Dermis blood vessel endothelial cell (primary cell): ENCODE measurements around the gene THOP1. TPM values are rescaled to one million over a fixed set of nuclear protein-coding genes. Genes with fewer than 3 reads are reported as not detected.
"Not testable (repeated sequence)": the region's sequence is repeated elsewhere in the genome, so short reads cannot be mapped to it uniquely, and the experiment has no call there.

Source experiments
- DNase-seq: peaks from one replicate; pipeline ENCODE4 v3.0.0; 2010
- total RNA-seq: library from RNA; depleted of rRNA; stranded (reverse); fragments of >200 nt; gene quantifications from 2 replicates; pipeline ENCODE4 v1.2.3, GENCODE V29; 2014

The THOP1 gene
- total RNA-seq, 1 donor from 2014 or later: 51.7 TPM

- peak; percentile 100 for DNase-seq
Measured at GRCh38 chr19:2782936-2783780, 2.1 kb upstream of the THOP1 start, which contains the start of gene SGTA. Gene SGTA (minus strand): TSS chr19:2783273. CDS start chr19:2769068, 14,205 bp downstream.

- no peak for DNase-seq
Measured at GRCh38 chr19:2783781-2784145, 1.5 kb upstream of the THOP1 start.

GRCh38 chr19:2787115-2787514 lies 1.8 kb downstream of the THOP1 start:
- no peak for DNase-seq

- DNase-seq: no peak
Measured at GRCh38 chr19:2788237-2788636, 2.9 kb downstream of the THOP1 start.

GRCh38 chr19:2790194-2790556 lies 4.9 kb downstream of the THOP1 start:
- DNase-seq: no peak

GRCh38 chr19:2790557-2791271 lies 5.4 kb downstream of the THOP1 start:
- no peak for DNase-seq

GRCh38 chr19:2791440-2791839 lies 6.1 kb downstream of the THOP1 start:
- no peak for DNase-seq

- DNase-seq: no peak
Measured at GRCh38 chr19:2791876-2792275, 6.6 kb downstream of the THOP1 start.

- not testable (repeated sequence) for DNase-seq
Measured at GRCh38 chr19:2792666-2793065, 7.4 kb downstream of the THOP1 start.

- DNase-seq: no peak
Measured at GRCh38 chr19:2793126-2793525, 7.8 kb downstream of the THOP1 start.

- no peak for DNase-seq
Measured at GRCh38 chr19:2793577-2793976, 8.3 kb downstream of the THOP1 start.

- no peak for DNase-seq
Measured at GRCh38 chr19:2795827-2796658, 10.7 kb downstream of the THOP1 start.

GRCh38 chr19:2796659-2797266 lies 11.5 kb downstream of the THOP1 start:
- DNase-seq: no peak

GRCh38 chr19:2797280-2797679 lies 12.0 kb downstream of the THOP1 start:
- DNase-seq: no peak

- DNase-seq: no peak
Measured at GRCh38 chr19:2798158-2798685, 12.9 kb downstream of the THOP1 start.

GRCh38 chr19:2798733-2799132 lies 13.4 kb downstream of the THOP1 start:
- no peak for DNase-seq

- DNase-seq: no peak
Measured at GRCh38 chr19:2799273-2800020, 14.1 kb downstream of the THOP1 start.

- DNase-seq: no peak
Measured at GRCh38 chr19:2800506-2800905, 15.2 kb downstream of the THOP1 start.

GRCh38 chr19:2802826-2803225 lies 17.5 kb downstream of the THOP1 start:
- DNase-seq: no peak

GRCh38 chr19:2803486-2804155 lies 18.3 kb downstream of the THOP1 start:
- no peak for DNase-seq
